Sigmoid colon (tissue), 7 donors: ENCODE data around the gene ERRFI1. TPM values are rescaled to one million over a fixed set of nuclear protein-coding genes. Genes with fewer than 3 reads are reported as not detected.

Source experiments
- DNase-seq: peaks from one replicate; pipeline ENCODE4 v3.0.0-alpha.2; 2019
- H3K27ac ChIP-seq, 4 donors: fragments of 200-600 bp; sonication (generic); one replicate each; pipeline ENCODE4 v1.5.1; 2016 to 2019; ENCODE audit warnings: mild to moderate bottlenecking in 1 of 4
- H3K27me3 ChIP-seq, 3 donors: fragments of 200-600 bp; sonication (generic); one replicate each; pipeline ENCODE4 v1.5.1; 2019; ENCODE audit warnings: mild to moderate bottlenecking in 1 of 3
- H3K36me3 ChIP-seq, 4 donors: fragments of 200-600 bp; sonication (generic); one replicate each; pipeline ENCODE4 v1.5.1; 2016 to 2019
- H3K4me1 ChIP-seq, 4 donors: fragments of 200-600 bp; sonication (generic); one replicate each; pipeline ENCODE4 v1.5.1; 2017 to 2019
- H3K4me3 ChIP-seq, 4 donors: fragments of 200-600 bp; sonication (generic); one replicate each; pipeline ENCODE4 v1.5.1; 2017 to 2019; ENCODE audit warnings: mild to moderate bottlenecking in 2 of 4, moderate library complexity in 1 of 4
- H3K9me3 ChIP-seq, 4 donors: fragments of 200-600 bp in 3 of 4; sonication (generic) in 3 of 4; one replicate each; pipeline versions ENCODE4 v1.5.1 to v1.6.1; 2013 to 2019
- EP300 ChIP-seq, 4 donors: sonication (generic); formaldehyde crosslinking; IDR thresholded peaks; one replicate each; pipeline ENCODE4 v1.6.1; 2017; ENCODE audit warnings: antibody characterized with exemption in 4 of 4
- POLR2A ChIP-seq, 2 donors: fragments of 450-650 bp; IDR thresholded peaks; one replicate each; pipeline ENCODE4 v1.6.1; 2016; ENCODE audit warnings: antibody characterized with exemption in 2 of 2, mild to moderate bottlenecking in 2 of 2, moderate library complexity in 2 of 2
- POLR2AphosphoS5 ChIP-seq, 4 donors: sonication (generic); formaldehyde crosslinking; IDR thresholded peaks; one replicate each; pipeline ENCODE4 v1.6.1; 2017; ENCODE audit warnings: antibody characterized with exemption in 4 of 4
- WGBS, 2 donors: extraction: QIAGEN DNeasy Blood & Tissue Kit; methylation state at CpG; one replicate each; pipeline ENCODE4 v1.1.7; 2013; 5-methylcytosine and 5-hydroxymethylcytosine counted together
- intact Hi-C: fragments of 100-400 bp; cut with DNase I; formaldehyde crosslinking; loops from one replicate; pipeline ENCODE4 v1.15.1; 2023
- polyA plus RNA-seq, 3 donors: library from polyadenylated mRNA; stranded (reverse); fragments of 200-250 nt; gene quantifications; one replicate each; pipeline ENCODE4 v1.2.3, GENCODE V29; 2013
- total RNA-seq, 4 donors: library from RNA; depleted of rRNA; stranded (reverse); fragments of >200 nt; gene quantifications; one replicate each; pipeline ENCODE4 v1.1.0, GENCODE V29; 2016
- TF ChIP-seq, protein P1 (sequence below), 4 experiments: fragments of 450-650 bp in 3 of 4; fragments of 200-600 bp in 1 of 4; IDR thresholded peaks; one replicate each; pipeline ENCODE4 v1.5.1; 2016 to 2019; ENCODE audit warnings: antibody characterized with exemption in 4 of 4, mild to moderate bottlenecking in 3 of 4, moderate library complexity in 2 of 4
- donor health status: healthy with polysubstance abuse.
- donor health status: Bipolar disorder and iron deficiency.
- donor health status: healthy.

The ERRFI1 gene
- total and polyA plus RNA-seq, 7 donors: 28.4 to 131 (median 81.1) TPM

DNA sequence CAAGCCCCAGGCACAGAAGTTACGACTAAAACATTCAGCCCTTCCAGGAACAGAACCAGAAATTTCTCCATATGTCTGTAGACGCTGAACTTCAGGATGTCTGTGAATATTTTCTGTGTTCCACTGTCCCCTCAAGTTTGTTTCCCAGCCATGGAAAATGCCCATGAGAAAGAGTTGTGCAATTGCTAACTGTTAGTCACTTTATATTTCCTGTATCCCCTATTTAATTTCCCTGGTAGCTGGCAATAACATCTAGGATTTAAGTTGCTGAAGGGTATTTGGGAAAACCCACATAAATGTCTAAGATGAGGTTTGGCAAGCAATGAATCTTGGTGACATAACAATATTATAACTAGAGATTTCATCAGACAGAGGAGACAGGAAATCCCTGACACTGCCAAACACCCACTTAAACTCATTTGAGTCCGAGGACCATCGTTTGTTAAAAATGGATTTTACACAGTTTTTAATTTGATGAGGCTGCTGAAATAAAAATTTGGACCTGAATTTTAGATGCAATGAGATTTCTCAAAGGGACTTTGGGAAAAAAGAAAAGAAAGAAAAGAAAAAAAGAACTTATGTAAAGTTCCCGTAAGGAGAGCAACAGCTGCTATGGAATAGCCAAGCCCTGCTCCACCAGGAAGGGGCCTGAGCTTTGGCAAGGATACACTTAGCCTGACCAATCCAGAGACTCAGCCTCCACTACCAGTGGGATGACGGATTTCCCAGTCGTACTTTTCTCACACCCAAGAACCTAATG is 21.8 kb upstream of the ERRFI1 start:
- Histone ChIP-seq H3K9me3 (no peaks in the 10 kb centered on the region), H3K36me3 (no peaks in the 10 kb centered on the region), H3K4me1 (peaks cover 0 to 18% (median 12%) of the 10 kb centered on the region in 4 donors), H3K27me3 (no peaks in the 10 kb centered on the region), H3K4me3 (no peak overlapping the region), H3K27ac (peak overlapping the region; percentile 55 to 67 (median 62))
- 62 to 82% methylated on average over 7 of the region's 7 CpGs for WGBS, 2 donors
- peak; percentile 70 for DNase-seq
- intact Hi-C loops: no loop called here
- TF ChIP-seq EP300 (IDR thresholded peaks at IDR 0.05) (no peak), POLR2AphosphoS5 (IDR thresholded peaks at IDR 0.05) (peak in 1 of 4 donors; percentile 62)

DNA sequence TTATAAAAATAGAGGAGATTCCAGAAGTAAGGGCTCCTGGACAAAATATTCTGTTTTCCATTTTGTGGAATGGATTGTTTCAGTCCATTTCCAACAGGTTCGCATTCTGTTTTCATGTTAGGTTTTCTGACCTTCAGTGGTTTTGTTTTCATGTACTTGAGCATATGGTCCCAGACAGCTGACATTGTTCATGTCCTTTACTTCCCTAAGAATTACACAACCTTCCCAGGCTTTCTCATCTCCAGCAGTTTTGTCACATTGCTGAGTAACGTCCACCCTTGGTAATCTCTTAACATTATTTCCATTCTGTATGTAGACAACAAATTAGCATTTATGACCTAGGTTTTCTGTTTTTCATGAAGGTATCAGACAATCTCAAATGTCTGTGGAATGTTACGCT is 21.0 kb upstream of the ERRFI1 start:
- H3K27ac ChIP-seq: peak overlapping the region; percentile 55 to 67 (median 62)
- no peak overlapping the region for H3K4me3 ChIP-seq
- no peaks in the 10 kb centered on the region for H3K9me3 ChIP-seq
- TF ChIP-seq POLR2A (IDR thresholded peaks at IDR 0.05) (no peak), POLR2AphosphoS5 (IDR thresholded peaks at IDR 0.05) (peak; percentile 31 to 62 (median 48)), EP300 (IDR thresholded peaks at IDR 0.05) (no peak)
- TF ChIP-seq, protein P1, sequence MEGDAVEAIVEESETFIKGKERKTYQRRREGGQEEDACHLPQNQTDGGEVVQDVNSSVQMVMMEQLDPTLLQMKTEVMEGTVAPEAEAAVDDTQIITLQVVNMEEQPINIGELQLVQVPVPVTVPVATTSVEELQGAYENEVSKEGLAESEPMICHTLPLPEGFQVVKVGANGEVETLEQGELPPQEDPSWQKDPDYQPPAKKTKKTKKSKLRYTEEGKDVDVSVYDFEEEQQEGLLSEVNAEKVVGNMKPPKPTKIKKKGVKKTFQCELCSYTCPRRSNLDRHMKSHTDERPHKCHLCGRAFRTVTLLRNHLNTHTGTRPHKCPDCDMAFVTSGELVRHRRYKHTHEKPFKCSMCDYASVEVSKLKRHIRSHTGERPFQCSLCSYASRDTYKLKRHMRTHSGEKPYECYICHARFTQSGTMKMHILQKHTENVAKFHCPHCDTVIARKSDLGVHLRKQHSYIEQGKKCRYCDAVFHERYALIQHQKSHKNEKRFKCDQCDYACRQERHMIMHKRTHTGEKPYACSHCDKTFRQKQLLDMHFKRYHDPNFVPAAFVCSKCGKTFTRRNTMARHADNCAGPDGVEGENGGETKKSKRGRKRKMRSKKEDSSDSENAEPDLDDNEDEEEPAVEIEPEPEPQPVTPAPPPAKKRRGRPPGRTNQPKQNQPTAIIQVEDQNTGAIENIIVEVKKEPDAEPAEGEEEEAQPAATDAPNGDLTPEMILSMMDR (IDR thresholded peaks at IDR 0.05): no peak
- 77% methylated on average over 3 of the region's 3 CpGs for WGBS, 2 donors
- peaks cover 0 to 18% (median 12%) of the 10 kb centered on the region in 4 donors for H3K4me1 ChIP-seq
- no peaks in the 10 kb centered on the region for H3K27me3 ChIP-seq
- H3K36me3 ChIP-seq: no peaks in the 10 kb centered on the region
- no peak for DNase-seq
- intact Hi-C loops: no loop called here

GRCh38 chr1:8046391-8046790 is 20.3 kb upstream of the ERRFI1 start:
- peak overlapping the region in 3 of 4 donors; percentile 56 to 67 (median 67) for H3K27ac ChIP-seq

GRCh38 chr1:8043621-8044020 is 17.5 kb upstream of the ERRFI1 start:
- no peaks in the 10 kb centered on the region for H3K9me3 ChIP-seq
- no peaks in the 10 kb centered on the region for H3K36me3 ChIP-seq
- H3K4me1 ChIP-seq: peaks cover 0 to 18% (median 14%) of the 10 kb centered on the region in 4 donors
- intact Hi-C loops: loop anchor here (5.0 kb wide), 2 partner anchors 79 to 159 kb away; no protein-coding TSS in a partner anchor
- whole genome bisulfite sequencing, 2 donors: 79 to 82% methylated on average over 2 of the region's 2 CpGs
- TF ChIP-seq POLR2A (IDR thresholded peaks at IDR 0.05): no peak
- TF ChIP-seq, protein P1 (IDR thresholded peaks at IDR 0.05): no peak
- peak in 3 of 4 donors; percentile 60 to 81 (median 66) for TF ChIP-seq EP300 (IDR thresholded peaks at IDR 0.05)
- peak; percentile 56 to 89 (median 79) for TF ChIP-seq POLR2AphosphoS5 (IDR thresholded peaks at IDR 0.05)
- H3K27ac ChIP-seq: peak overlapping the region in 3 of 4 donors; percentile 63 to 73 (median 67)
- H3K27me3 ChIP-seq: no peaks in the 10 kb centered on the region
- no peak overlapping the region for H3K4me3 ChIP-seq
- peak; percentile 75 for DNase-seq

More at GRCh38 chr1:8046391-8046790, 20.3 kb upstream of the ERRFI1 start:
- no peaks in the 10 kb centered on the region for H3K9me3 ChIP-seq
- H3K4me3 ChIP-seq: no peak overlapping the region
- WGBS, 2 donors: 93% methylated on average over 12 of the region's 12 CpGs
- peaks cover 0 to 18% (median 12%) of the 10 kb centered on the region in 4 donors for H3K4me1 ChIP-seq
- intact Hi-C loops: no loop called here
- no peaks in the 10 kb centered on the region for H3K36me3 ChIP-seq
- DNase-seq: no peak
- no peaks in the 10 kb centered on the region for H3K27me3 ChIP-seq
- TF ChIP-seq EP300 (IDR thresholded peaks at IDR 0.05): no peak
- no peak for TF ChIP-seq POLR2A (IDR thresholded peaks at IDR 0.05)

DNA sequence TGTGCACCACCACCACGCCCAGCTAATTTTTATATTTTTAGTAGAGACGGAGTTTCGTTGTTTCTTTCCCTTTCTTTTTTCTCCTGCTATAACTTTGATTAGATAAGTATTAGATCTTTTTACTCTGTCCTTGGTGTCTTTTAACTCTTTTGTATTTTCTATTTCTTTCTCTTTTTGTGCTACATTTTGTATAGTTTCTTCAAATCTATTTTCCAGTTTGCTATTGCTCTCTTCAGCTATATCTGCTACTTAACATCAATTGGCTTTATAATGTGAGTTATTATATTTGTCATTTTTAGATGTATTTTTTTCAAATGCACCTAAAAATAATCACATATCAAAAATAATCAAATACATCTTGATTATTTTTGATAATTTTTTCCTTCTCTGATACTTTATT is 16.0 kb upstream of the ERRFI1 start:
- intact Hi-C loops: loop anchor here (5.0 kb wide), 2 partner anchors 80 to 160 kb away; no protein-coding TSS in a partner anchor
- Histone ChIP-seq H3K9me3 (no peaks in the 10 kb centered on the region), H3K27me3 (no peaks in the 10 kb centered on the region), H3K4me1 (peaks cover 0 to 9% (median 4%) of the 10 kb centered on the region in 4 donors), H3K27ac (peak overlapping the region in 2 of 4 donors; percentile 71 to 73), H3K36me3 (no peaks in the 10 kb centered on the region), H3K4me3 (no peak overlapping the region)
- no peak for DNase-seq
- 96 to 100% methylated on average over 3 of the region's 3 CpGs for WGBS, 2 donors
- TF ChIP-seq POLR2AphosphoS5 (IDR thresholded peaks at IDR 0.05) (no peak), EP300 (IDR thresholded peaks at IDR 0.05) (no peak), POLR2A (IDR thresholded peaks at IDR 0.05) (no peak)
- TF ChIP-seq, protein P1 (IDR thresholded peaks at IDR 0.05): no peak
